ENCODE results near the gene ZFR2.

Gene ZFR2

GRCh38 chr19:3768748-3769099 is 100.1 kb downstream of the ZFR2 start:
- Histone ChIP-seq H3K4me2 (ENCODE audit: low read length) (no peak overlapping the region), H4K20me1 (ENCODE audit: insufficient read depth, low read length) (no peaks in the 10 kb centered on the region), H3K4me1 (ENCODE audit: insufficient read depth, low read length, severe bottlenecking) (no peaks in the 10 kb centered on the region), H3K4me3 (ENCODE audit: low read depth, low read length, poor library complexity, severe bottlenecking) (no peak overlapping the region), H3K79me2 (ENCODE audit: insufficient read depth, low read length) (no peaks in the 10 kb centered on the region), H3K9me2 (ENCODE audit: low read depth, low read length) (no peaks in the 10 kb centered on the region), H3F3A (ENCODE audit: insufficient read depth, low read length) (no peaks in the 10 kb centered on the region), H3K9me3 (ENCODE audit: low read length) (no peaks in the 10 kb centered on the region), H3K27me3 (ENCODE audit: insufficient read depth, low read length) (no peaks in the 10 kb centered on the region), H3K36me3 (ENCODE audit: insufficient read depth, low read length) (peaks cover 16% of the 10 kb centered on the region), H3K9ac (ENCODE audit: low read length) (no peak overlapping the region), H2AFZ (ENCODE audit: low read length) (no peak overlapping the region), H3K27ac (ENCODE audit: low read depth, low read length, poor library complexity, severe bottlenecking) (no peak overlapping the region)
- TF ChIP-seq CTCF (IDR thresholded peaks at IDR 0.05; ENCODE audit: low read length) (no peak), EZH2 (IDR thresholded peaks at IDR 0.05; ENCODE audit: borderline replicate concordance, low read length) (no peak)

- Histone ChIP-seq H3K27ac (ENCODE audit: low read depth, low read length, poor library complexity, severe bottlenecking) (no peak overlapping the region), H3K9ac (ENCODE audit: low read length) (no peak overlapping the region), H3K27me3 (ENCODE audit: insufficient read depth, low read length) (no peaks in the 10 kb centered on the region), H3K79me2 (ENCODE audit: insufficient read depth, low read length) (no peaks in the 10 kb centered on the region), H2AFZ (ENCODE audit: low read length) (no peak overlapping the region), H3F3A (ENCODE audit: insufficient read depth, low read length) (no peaks in the 10 kb centered on the region), H3K4me3 (ENCODE audit: low read depth, low read length, poor library complexity, severe bottlenecking) (no peak overlapping the region), H3K36me3 (ENCODE audit: insufficient read depth, low read length) (peaks cover 16% of the 10 kb centered on the region), H3K9me3 (ENCODE audit: low read length) (no peaks in the 10 kb centered on the region), H3K4me1 (ENCODE audit: insufficient read depth, low read length, severe bottlenecking) (peaks cover 4% of the 10 kb centered on the region), H4K20me1 (ENCODE audit: insufficient read depth, low read length) (no peaks in the 10 kb centered on the region), H3K4me2 (ENCODE audit: low read length) (no peak overlapping the region), H3K9me2 (ENCODE audit: low read depth, low read length) (no peaks in the 10 kb centered on the region)
- no peak for TF ChIP-seq CTCF (IDR thresholded peaks at IDR 0.05; ENCODE audit: low read length)
Observed at GRCh38 chr19:3768015-3768747, 100.7 kb downstream of the ZFR2 start.

- Histone ChIP-seq H3K9me2 (ENCODE audit: low read depth, low read length) (no peaks in the 10 kb centered on the region), H3K27ac (ENCODE audit: low read depth, low read length, poor library complexity, severe bottlenecking) (no peak overlapping the region), H3K36me3 (ENCODE audit: insufficient read depth, low read length) (peaks cover 16% of the 10 kb centered on the region), H4K20me1 (ENCODE audit: insufficient read depth, low read length) (no peaks in the 10 kb centered on the region), H3K4me1 (ENCODE audit: insufficient read depth, low read length, severe bottlenecking) (peaks cover 6% of the 10 kb centered on the region), H3K9me3 (ENCODE audit: low read length) (no peaks in the 10 kb centered on the region), H3K9ac (ENCODE audit: low read length) (no peak overlapping the region), H3K4me2 (ENCODE audit: low read length) (no peak overlapping the region), H3K4me3 (ENCODE audit: low read depth, low read length, poor library complexity, severe bottlenecking) (no peak overlapping the region), H2AFZ (ENCODE audit: low read length) (no peak overlapping the region), H3K79me2 (ENCODE audit: insufficient read depth, low read length) (no peaks in the 10 kb centered on the region), H3K27me3 (ENCODE audit: insufficient read depth, low read length) (no peaks in the 10 kb centered on the region), H3F3A (ENCODE audit: insufficient read depth, low read length) (no peaks in the 10 kb centered on the region)
- TF ChIP-seq CTCF (IDR thresholded peaks at IDR 0.05; ENCODE audit: low read length) (no peak), EZH2 (IDR thresholded peaks at IDR 0.05; ENCODE audit: borderline replicate concordance, low read length) (no peak)
Observed at GRCh38 chr19:3767050-3767449, 101.8 kb downstream of the ZFR2 start.

Measured in OCI-LY1 (cell line).